Measurements from ENCODE around the gene ATF7. TPM values are rescaled to one million over a fixed set of nuclear protein-coding genes. Genes with fewer than 3 reads are reported as not detected.

The ATF7 gene
- total and polyA plus RNA-seq, 9 of the 15 experiments (the other 6 are each of a cell fraction or from before 2014, with no cell fraction given), result 10.6 to 30.4 (median 20.7) TPM

GRCh38 chr12:53625946-53626701 is at the start of gene ATF7 (continued):
- TF ChIP-seq PKNOX1 (IDR thresholded peaks at IDR 0.05) (peak; percentile 100), ZNF449 (CRISPR knock-in tag; IDR thresholded peaks at IDR 0.05) (no peak), NEUROD1 (IDR thresholded peaks at IDR 0.05; ENCODE audit: borderline replicate concordance, low read depth, low read length, partially characterized antibody) (peak; percentile 94), SLC30A9 (CRISPR knock-in tag; IDR thresholded peaks at IDR 0.05) (no peak), ZBTB26 (CRISPR knock-in tag; IDR thresholded peaks at IDR 0.05) (no peak), SMAD2 (IDR thresholded peaks at IDR 0.05; ENCODE audit: low read depth, low read length) (no peak), SAP30 (IDR thresholded peaks at IDR 0.05; ENCODE audit: borderline replicate concordance, insufficient read depth, low read depth, low read length, poor library complexity, severe bottlenecking) (no peak), REST (IDR thresholded peaks at IDR 0.05; ENCODE audit: borderline replicate concordance) (no peak), REST (CRISPR knock-in tag; IDR thresholded peaks at IDR 0.05; ENCODE audit: low read depth) (no peak; the same call in 1 of the 2 replicates), CREM (IDR thresholded peaks at IDR 0.05; ENCODE audit: low read depth) (peak; percentile 84), STAT5A (IDR thresholded peaks at IDR 0.05; ENCODE audit: borderline replicate concordance, low read length) (no peak; the same call in 1 of the 2 replicates), MLLT1 (IDR thresholded peaks at IDR 0.05) (peak in 1 of 2 experiments; percentile 28; a peak in 1 of 4 replicates), DDX20 (tag; IDR thresholded peaks at IDR 0.05; ENCODE audit: low read depth) (no peak)

Measured in K562 (cell line).